ENCODE data around the gene SPEN.
A peak's percentile ranks its signal among the peaks of the same experiment; 100 is the strongest.
"Not testable (repeated sequence)": the region's sequence is repeated elsewhere in the genome, so short reads cannot be mapped to it uniquely, and the experiment has no call there.

SPEN gene

GRCh38 chr1:15963968-15964648 lies 116.6 kb downstream of the SPEN start:
- no peak for DNase-seq

DNA sequence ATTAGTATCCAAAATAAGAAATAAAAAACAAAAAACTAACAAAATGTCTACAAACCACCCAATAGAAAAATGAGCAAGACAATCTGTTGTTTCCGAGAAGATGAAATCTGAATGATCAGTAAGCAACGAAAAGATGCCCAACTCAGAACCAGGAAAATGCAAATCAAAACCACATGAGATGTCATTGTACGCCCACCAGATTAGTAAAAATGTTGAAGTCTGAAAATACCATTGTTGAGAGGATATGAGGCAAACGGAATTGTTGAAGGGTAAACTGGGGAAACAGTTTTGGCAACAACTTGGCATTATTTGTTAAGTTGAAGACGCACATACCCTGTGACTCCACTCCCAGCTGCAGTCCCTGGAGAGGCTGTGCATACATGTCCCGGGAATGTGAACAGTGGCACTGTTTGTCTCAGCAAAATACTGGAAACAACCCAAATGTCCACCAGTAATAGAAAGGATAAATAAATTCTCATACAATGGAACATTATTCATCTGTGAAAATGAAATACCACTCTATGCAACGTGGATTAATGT lies 117.8 kb downstream of the SPEN start:
- DNase-seq, result no peak

- DNase-seq, result no peak
Measured at GRCh38 chr1:15966081-15966955, 118.8 kb downstream of the SPEN start.

DNA sequence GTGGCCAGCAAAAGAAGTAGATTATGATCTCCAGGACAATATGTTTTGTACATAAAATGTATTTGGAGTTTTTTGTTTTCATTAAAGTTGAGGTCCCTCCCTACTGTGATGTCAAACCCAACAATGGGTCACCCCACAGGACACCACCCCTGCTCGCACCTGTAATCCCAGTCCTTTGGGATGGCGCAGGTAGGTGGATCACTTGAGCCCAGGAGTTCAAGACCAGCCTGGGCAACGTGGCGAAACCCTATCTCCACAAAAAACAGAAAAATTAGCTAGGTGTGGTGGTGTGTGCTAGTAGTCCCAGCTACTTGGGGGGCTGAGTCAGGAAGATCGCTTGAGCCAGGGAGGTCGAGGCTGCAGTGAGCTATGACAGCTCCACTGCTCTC lies 119.4 kb downstream of the SPEN start:
- no peak for DNase-seq

DNA sequence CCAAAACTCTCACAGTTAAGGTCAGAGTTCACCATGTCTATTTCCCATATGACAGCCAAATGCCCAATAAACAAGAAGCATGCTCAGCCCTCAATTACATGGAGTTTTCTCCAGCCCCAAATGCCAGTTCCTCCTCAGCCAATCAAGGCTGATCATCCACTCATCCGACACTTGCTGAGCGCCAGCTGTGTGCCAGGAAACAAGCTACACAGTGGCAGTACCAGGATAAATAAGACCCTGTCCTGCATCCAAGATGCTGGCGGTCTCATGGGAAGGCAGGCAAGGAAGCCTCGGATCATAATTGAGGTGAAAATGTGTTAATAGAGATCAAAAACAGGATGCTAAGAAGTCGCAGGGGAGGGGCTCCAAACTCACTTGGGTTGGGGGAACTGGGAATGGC lies 120.7 kb downstream of the SPEN start:
- no peak for DNase-seq

GRCh38 chr1:15969321-15969880 lies 121.9 kb downstream of the SPEN start:
- no peak for DNase-seq

- DNase-seq, result no peak
Measured at GRCh38 chr1:15970911-15971310, 123.4 kb downstream of the SPEN start.

- no peak for DNase-seq
Measured at GRCh38 chr1:15972409-15972808, 124.9 kb downstream of the SPEN start.

GRCh38 chr1:15973772-15974171 lies 126.3 kb downstream of the SPEN start:
- no peak for DNase-seq

DNA sequence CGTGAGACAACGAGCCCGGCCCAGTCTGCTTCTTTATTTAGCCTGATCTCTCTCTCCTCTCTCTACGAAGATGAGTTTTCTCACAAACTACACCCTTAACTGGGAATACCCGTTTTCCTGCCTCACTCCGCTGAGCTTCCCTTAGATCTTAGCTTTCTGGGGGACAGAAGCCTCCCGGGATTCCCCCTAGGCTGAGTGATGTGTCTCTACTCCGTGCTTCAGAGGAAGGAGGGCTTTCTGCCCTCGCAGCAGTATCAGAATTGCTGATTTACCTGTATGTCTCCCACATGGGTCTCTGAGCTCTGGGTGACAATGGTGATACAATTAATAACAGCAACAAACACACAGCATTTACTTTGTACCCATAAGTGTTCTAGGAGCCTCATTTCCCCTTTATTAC lies 127.3 kb downstream of the SPEN start:
- DNase-seq, result no peak

DNA sequence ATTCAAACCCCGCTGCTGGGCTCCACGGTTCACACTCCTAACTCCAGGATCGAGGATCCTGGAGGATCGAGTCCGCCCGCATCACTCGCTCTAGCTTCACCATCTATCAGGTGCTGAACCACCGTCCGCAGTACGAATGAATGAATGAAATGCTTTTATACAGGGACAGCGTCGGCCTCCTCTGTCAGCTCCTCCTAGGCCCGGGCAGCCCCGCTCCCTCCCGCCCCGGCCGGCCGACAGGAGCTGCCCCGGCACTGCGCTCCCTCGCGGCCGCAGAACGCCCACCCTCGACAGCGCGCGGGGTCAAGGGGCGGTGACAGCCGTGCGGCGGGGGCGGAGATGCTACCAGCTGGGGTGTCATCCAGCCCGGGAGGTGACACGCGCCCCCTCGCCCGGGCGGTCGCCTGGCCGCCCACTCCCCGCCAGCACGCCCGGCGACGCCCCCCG lies 127.9 kb downstream of the SPEN start:
- peak; percentile 69 for DNase-seq

DNA sequence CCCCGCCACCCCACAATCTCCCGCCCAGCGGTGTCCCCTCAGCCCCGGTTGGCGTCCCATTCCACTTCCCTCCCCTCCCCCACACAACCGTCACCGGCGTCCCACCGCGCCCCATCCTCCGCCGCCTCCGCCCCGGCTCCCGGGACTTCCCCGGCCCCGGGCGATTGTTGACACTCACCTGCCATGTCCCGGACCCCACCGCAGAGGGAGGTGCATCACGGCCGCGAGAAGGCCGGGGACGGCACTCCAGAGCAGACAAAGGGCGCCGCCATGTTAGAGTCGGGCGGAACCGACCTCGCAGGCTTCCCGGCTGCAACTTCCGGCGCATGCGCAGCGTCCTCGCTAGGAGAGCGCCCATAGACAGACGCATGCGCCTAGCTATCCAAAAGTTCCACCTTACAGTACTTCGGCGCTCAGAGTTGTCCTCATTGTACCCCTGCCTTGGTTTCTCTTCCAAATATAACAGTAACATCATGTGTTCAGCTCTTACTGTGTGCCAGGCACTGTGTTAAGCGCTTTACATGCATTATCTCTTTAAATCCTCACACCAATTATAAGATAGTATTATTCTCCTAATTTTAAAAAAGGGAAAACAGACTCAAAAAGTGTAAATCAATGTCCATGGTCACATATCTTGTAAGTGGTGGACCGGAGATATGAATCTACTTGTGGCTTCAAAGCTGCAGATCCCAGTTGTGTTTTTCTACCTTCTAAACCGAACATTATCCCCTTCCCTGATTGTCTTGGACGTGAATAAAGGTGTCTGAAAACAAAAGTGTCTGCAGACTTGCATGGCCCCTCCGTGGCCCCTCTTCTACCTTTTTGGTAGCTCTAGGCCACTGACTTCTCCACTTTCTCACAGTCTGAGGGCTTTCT lies 128.5 kb downstream of the SPEN start, which contains the start of gene ZBTB17:
Gene ZBTB17 (minus strand): TSS at position 297 of the 876 bp plus-strand sequence. CDS start 27,606 bp downstream, outside the sequence.
- DNase-seq, result peak; percentile 88

GRCh38 chr1:15977947-15978346 lies 130.4 kb downstream of the SPEN start:
- not testable (repeated sequence) for DNase-seq

GRCh38 chr1:15981679-15982078 lies 134.2 kb downstream of the SPEN start:
- DNase-seq, result no peak

DNA sequence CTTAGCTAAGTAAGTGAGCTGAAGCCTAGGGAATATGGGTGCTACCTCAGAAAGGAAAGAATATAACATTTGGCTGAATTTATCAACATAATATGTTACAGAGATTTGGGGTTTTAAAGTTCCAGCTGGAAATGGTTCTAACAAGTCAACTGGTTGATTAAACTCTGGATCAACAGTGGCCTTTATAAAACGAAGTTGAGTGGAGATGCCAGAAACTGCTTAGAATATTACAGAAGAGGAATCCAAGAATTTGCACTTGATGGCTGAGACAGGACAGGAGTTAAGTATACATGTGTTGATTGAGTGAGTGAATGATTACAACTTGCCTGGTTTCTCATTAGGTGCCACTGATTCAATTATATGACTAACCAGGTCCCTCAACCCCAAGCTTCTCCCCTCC lies 135.8 kb downstream of the SPEN start:
- DNase-seq, result no peak

DNA sequence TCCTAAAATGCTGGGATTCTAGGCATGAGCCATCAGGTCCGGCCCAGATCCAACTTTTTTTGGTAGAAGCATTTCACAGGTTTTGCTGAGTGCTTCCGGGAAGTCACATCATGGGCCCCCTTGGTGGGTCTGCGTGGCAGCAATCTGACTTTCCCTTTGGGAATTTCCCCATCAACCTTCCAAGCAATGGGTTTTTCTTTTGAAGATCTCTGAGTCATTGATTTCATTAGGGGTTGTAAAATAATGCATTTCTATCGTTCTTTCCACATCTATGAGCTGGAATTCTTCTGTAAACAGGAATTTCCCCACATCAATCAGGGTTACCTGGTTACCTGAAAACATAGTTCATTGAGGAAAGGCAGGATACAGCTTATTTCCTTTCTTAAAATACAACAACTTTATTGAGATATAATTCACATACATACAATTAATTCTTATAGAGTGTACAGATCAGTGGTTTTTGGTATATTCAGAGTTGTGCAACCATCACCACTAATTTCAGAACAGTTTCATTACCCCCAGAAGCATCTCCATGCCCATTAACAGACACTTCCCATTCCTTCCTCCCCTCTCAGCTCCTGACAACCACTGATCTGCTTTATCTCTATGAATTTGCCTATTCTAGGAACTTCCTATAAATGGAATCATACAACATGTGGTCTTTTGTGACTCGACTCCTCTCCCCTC lies 138.2 kb downstream of the SPEN start:
- no peak for DNase-seq

GRCh38 chr1:15988856-15989736 lies 141.6 kb downstream of the SPEN start:
- no peak for DNase-seq

- DNase-seq, result no peak
Measured at GRCh38 chr1:15989776-15990175, 142.3 kb downstream of the SPEN start.

Data from activated gamma-delta T cell (primary cell).